Right lobe of liver (tissue), 6 donors: ENCODE results near the gene RMDN2. TPM values are rescaled to one million over a fixed set of nuclear protein-coding genes. Genes with fewer than 3 reads are reported as not detected.

ENCODE experiments used
- ATAC-seq, 4 donors: fragments of 200-7000 bp; cut with Tn5 transposase; one replicate each; pipeline ENCODE4 v1.9.1; 2020; ENCODE audit warnings: mild to moderate bottlenecking in 4 of 4, moderate library complexity in 4 of 4
- DNase-seq, 3 donors: peaks; one replicate each; pipeline ENCODE4 v3.0.0-alpha.2; 2020
- H3K27ac ChIP-seq, 3 donors: fragments of 200-600 bp; one replicate each; pipeline ENCODE4 v1.8.0; 2022
- H3K27me3 ChIP-seq, 2 donors: fragments of 200-600 bp; one replicate each; pipeline ENCODE4 v1.8.0; 2022
- H3K36me3 ChIP-seq, 4 donors: fragments of 200-600 bp; sonication (generic) in 1 of 4; one replicate each; pipeline versions ENCODE4 v1.5.1 to v1.8.0; 2017 to 2022; ENCODE audit warnings: control low read depth in 1 of 4
- H3K4me1 ChIP-seq, 4 donors: fragments of 200-600 bp; sonication (generic) in 1 of 4; one replicate each; pipeline versions ENCODE4 v1.5.1 to v1.8.0; 2017 to 2022; ENCODE audit warnings: control low read depth in 1 of 4
- H3K4me3 ChIP-seq, 3 donors: fragments of 200-600 bp; one replicate each; pipeline ENCODE4 v1.8.0; 2022
- H3K9me3 ChIP-seq, 4 donors: fragments of 200-600 bp; sonication (generic) in 1 of 4; one replicate each; pipeline versions ENCODE4 v1.5.1 to v1.8.0; 2017 to 2022; ENCODE audit warnings: control low read depth in 1 of 4
- CTCF ChIP-seq, 4 donors: fragments of 200-600 bp in 3 of 4; fragments of 450-650 bp in 1 of 4; IDR thresholded peaks; one replicate each; pipeline versions ENCODE4 v1.5.1 to v1.8.0; 2016 to 2022; ENCODE audit warnings: antibody characterized with exemption in 4 of 4, mild to moderate bottlenecking in 2 of 4
- POLR2A ChIP-seq: fragments of 450-650 bp; IDR thresholded peaks from one replicate; pipeline ENCODE4 v1.6.1; 2017; ENCODE audit warnings: antibody characterized with exemption, mild to moderate bottlenecking
- WGBS: methylation state at CpG from one replicate; pipeline ENCODE4 v1.1.6; 2018; ENCODE audit warnings: low coverage, low lambda C conversion rate; ENCODE audit not compliant: insufficient coverage; ENCODE audit errors: missing lambda C conversion rate; 5-methylcytosine and 5-hydroxymethylcytosine counted together
- intact Hi-C, 2 donors: fragments of 100-400 bp; cut with DNase I; formaldehyde crosslinking; loops; one replicate each; pipeline versions ENCODE4 v1.11.2 to v1.14.1; 2022
- total RNA-seq, 6 experiments: library from RNA; depleted of rRNA in 2 of 6; stranded (reverse); fragments of >200 nt in 2 of 6; fragmentation: NEBNext Ultra II Directional in 3 of 6; extraction: Animal tissue kit (Norgen Biotek cat#: 25700) in 3 of 6; gene quantifications; one replicate each; pipeline versions ENCODE4 v1.1.0 to v1.2.4, GENCODE V29; 2016 to 2023
- donor health status: DM: no; HTN: yes; CAD: no.
- donor health status: DM: no; HTN: no; CAD: no.
- donor health status: DM: no; HTN: no; CAD: no.
- donor health status: DM: no; HTN: yes; CAD: no.
- donor health status: DM: no; HTN: yes; CAD: no.

The RMDN2 gene
- total RNA-seq, 6 experiments from 2014 or later: 8.8 to 18.5 (median 15.7) TPM

GRCh38 chr2:37891846-37892435 is 33.1 kb upstream of the RMDN2 start:
- DNase-seq (no peak), ATAC-seq (no peak)
- no peak for TF ChIP-seq CTCF (IDR thresholded peaks at IDR 0.05)
- no peak for TF ChIP-seq POLR2A
- Histone ChIP-seq H3K4me3 (no peak overlapping the region), H3K36me3 (no peaks in the 10 kb centered on the region), H3K27ac (no peak overlapping the region), H3K9me3 (no peaks in the 10 kb centered on the region), H3K4me1 (no peaks in the 10 kb centered on the region), H3K27me3 (no peaks in the 10 kb centered on the region)
- intact Hi-C loops: loop anchor here (10.0 kb wide), 1 partner anchor 383 kb away; no protein-coding TSS in a partner anchor
- WGBS: 47% methylated on average over 4 of the region's 5 CpGs

- Histone ChIP-seq H3K4me3 (no peak overlapping the region), H3K9me3 (no peaks in the 10 kb centered on the region), H3K36me3 (no peaks in the 10 kb centered on the region), H3K27me3 (no peaks in the 10 kb centered on the region), H3K4me1 (no peaks in the 10 kb centered on the region), H3K27ac (no peak overlapping the region)
- intact Hi-C loops: loop anchor here (10.0 kb wide), 1 partner anchor 382 kb away; no protein-coding TSS in a partner anchor
- ATAC-seq: no peak
- DNase-seq: no peak
- 45% methylated on average over 7 of the region's 7 CpGs for WGBS
- TF ChIP-seq CTCF (IDR thresholded peaks at IDR 0.05) (no peak), POLR2A (no peak)
These were observed 32.5 kb upstream of the RMDN2 start for GRCh38 chr2:37892436-37893114.

- H3K27me3 ChIP-seq: no peaks in the 10 kb centered on the region
- H3K27ac ChIP-seq: no peak overlapping the region
- no peaks in the 10 kb centered on the region for H3K36me3 ChIP-seq
- no peak for DNase-seq
- no peaks in the 10 kb centered on the region for H3K4me1 ChIP-seq
- intact Hi-C loops: loop anchor here (10.0 kb wide), 1 partner anchor 381 kb away; no protein-coding TSS in a partner anchor
- ATAC-seq: no peak
- no peaks in the 10 kb centered on the region for H3K9me3 ChIP-seq
- no peak overlapping the region for H3K4me3 ChIP-seq
- 100% methylated on average over 1 of the region's 1 CpG for WGBS
- TF ChIP-seq POLR2A: no peak
- no peak for TF ChIP-seq CTCF (IDR thresholded peaks at IDR 0.05)
These were observed 31.8 kb upstream of the RMDN2 start for GRCh38 chr2:37893327-37893726.

GRCh38 chr2:37894047-37894446 is 31.0 kb upstream of the RMDN2 start:
- H3K4me1 ChIP-seq: no peaks in the 10 kb centered on the region
- no peaks in the 10 kb centered on the region for H3K9me3 ChIP-seq
- WGBS: 80% methylated on average over 6 of the region's 7 CpGs
- no peaks in the 10 kb centered on the region for H3K36me3 ChIP-seq
- no peak overlapping the region for H3K4me3 ChIP-seq
- intact Hi-C loops: loop anchor here (10.0 kb wide), 1 partner anchor 381 kb away; no protein-coding TSS in a partner anchor
- DNase-seq (no peak), ATAC-seq (no peak)
- TF ChIP-seq CTCF (IDR thresholded peaks at IDR 0.05) (no peak), POLR2A (no peak)
- no peaks in the 10 kb centered on the region for H3K27me3 ChIP-seq
- H3K27ac ChIP-seq: no peak overlapping the region
